BLaER1 (cell line): ENCODE data around the gene KCNMB1.
A peak's percentile ranks its signal among the peaks of the same experiment; 100 is the strongest.

Source experiments
- H3K27ac ChIP-seq: shearing (Covaris generic); formaldehyde crosslinking; 2 replicates; pipeline ENCODE4 v1.8.1; 2022
- H3K27me3 ChIP-seq: shearing (Covaris generic); formaldehyde crosslinking; 2 replicates; pipeline ENCODE4 v1.8.1; 2022
- H3K36me3 ChIP-seq: shearing (Covaris generic); formaldehyde crosslinking; 2 replicates; pipeline ENCODE4 v1.8.1; 2022
- H3K4me1 ChIP-seq: shearing (Covaris generic); formaldehyde crosslinking; 2 replicates; pipeline ENCODE4 v1.8.1; 2022
- H3K4me2 ChIP-seq: shearing (Covaris generic); formaldehyde crosslinking; 2 replicates; pipeline ENCODE4 v1.8.1; 2022
- H3K4me3 ChIP-seq: shearing (Covaris generic); formaldehyde crosslinking; 2 replicates; pipeline ENCODE4 v1.8.1; 2022
- H3K9ac ChIP-seq: shearing (Covaris generic); formaldehyde crosslinking; 2 replicates; pipeline ENCODE4 v1.8.1; 2022
- H3K9me3 ChIP-seq: shearing (Covaris generic); formaldehyde crosslinking; 2 replicates; pipeline ENCODE4 v1.8.1; 2022
- H4K20me1 ChIP-seq: shearing (Covaris generic); formaldehyde crosslinking; 2 replicates; pipeline ENCODE4 v1.8.1; 2022
- Cebpa-rat ChIP-seq: shearing (Covaris generic); IDR thresholded peaks from 2 replicates; pipeline ENCODE4 v1.8.1; 2022

The KCNMB1 gene

DNA sequence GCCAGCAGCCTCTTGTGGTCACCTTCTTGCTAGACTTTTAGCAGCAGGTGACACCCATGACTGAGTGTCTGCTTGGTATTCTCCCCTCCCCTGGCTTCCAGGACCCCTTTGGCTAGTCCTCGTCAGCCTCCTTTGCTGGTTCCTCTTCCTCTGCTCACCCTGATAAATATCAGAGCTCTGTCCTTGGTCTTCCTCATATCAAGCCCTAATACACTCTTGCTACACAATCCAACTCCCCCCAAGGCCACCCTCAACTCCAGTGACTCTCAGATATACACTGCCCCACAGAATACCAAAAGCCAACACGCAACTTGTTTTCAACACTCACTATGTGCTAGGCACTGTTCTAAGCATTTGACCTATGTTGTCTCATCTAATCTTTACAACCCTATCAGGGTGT, 61.3 kb downstream of the KCNMB1 start:
- H3K4me3 ChIP-seq: no peak overlapping the region
- H3K4me1 ChIP-seq: peaks cover 51% of the 10 kb centered on the region
- H3K9ac ChIP-seq: no peak overlapping the region
- H3K27ac ChIP-seq: peak overlapping the region; percentile 20; the same call in 1 of the 2 replicates
- TF ChIP-seq Cebpa-rat: no peak
- H3K9me3 ChIP-seq: no peaks in the 10 kb centered on the region
- H4K20me1 ChIP-seq: no peaks in the 10 kb centered on the region
- peak overlapping the region; percentile 60 for H3K4me2 ChIP-seq
- no peaks in the 10 kb centered on the region for H3K36me3 ChIP-seq
- H3K27me3 ChIP-seq: no peaks in the 10 kb centered on the region

GRCh38 chr5:170327168-170327567, 62.0 kb downstream of the KCNMB1 start:
- Histone ChIP-seq H4K20me1 (no peaks in the 10 kb centered on the region), H3K4me3 (no peak overlapping the region), H3K36me3 (no peaks in the 10 kb centered on the region), H3K9ac (no peak overlapping the region), H3K27me3 (no peaks in the 10 kb centered on the region), H3K27ac (peak overlapping the region; percentile 20; the same call in 1 of the 2 replicates), H3K4me1 (peaks cover 45% of the 10 kb centered on the region), H3K4me2 (peak overlapping the region; percentile 60), H3K9me3 (no peaks in the 10 kb centered on the region)
- no peak for TF ChIP-seq Cebpa-rat
